GM10847 (cell line): Measurements from ENCODE around the gene FBN1.

Experiments
- POLR2A ChIP-seq: IDR thresholded peaks from 2 replicates; pipeline ENCODE4 v1.6.1; 2011; ENCODE audit not compliant: insufficient read length; ENCODE audit errors: extremely low read depth

The FBN1 gene

DNA sequence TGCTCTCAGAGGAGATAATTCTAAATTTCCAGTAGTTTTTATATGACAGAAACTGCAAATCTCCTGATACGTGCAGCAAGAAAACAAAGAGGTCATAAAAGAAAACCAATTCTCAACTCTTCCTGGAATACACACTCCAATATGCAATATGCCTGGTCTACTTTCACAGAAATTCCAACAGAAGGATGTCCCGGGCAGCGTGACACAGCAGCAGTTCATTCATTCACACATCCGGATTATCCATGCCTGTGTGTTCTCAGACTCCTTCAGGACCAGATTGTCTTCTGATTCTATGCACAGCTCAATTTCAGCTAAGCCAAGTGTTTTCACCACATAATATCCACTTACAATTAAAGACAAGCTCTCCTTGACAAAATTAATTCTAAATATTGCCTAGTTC is 64.3 kb downstream of the FBN1 start:
- no peak for TF ChIP-seq POLR2A

DNA sequence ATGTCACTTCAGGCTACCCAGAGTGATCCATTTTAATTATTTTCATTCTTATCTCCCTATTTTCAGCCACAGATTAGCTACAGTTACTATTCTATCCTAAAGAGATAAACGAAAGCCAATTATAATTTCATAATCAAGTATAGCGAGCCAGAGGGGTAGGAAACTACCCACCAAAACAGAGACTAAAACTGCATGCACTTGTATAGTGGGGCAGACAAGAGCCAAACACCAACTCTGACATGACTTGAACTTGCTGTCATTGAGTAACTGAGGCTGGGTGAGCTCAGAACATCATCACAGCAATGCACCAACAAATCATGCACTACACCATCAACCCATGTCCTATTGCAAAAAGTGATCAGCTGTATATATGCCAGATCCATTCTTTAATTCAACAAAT is 64.8 kb downstream of the FBN1 start:
- TF ChIP-seq POLR2A, result no peak

DNA sequence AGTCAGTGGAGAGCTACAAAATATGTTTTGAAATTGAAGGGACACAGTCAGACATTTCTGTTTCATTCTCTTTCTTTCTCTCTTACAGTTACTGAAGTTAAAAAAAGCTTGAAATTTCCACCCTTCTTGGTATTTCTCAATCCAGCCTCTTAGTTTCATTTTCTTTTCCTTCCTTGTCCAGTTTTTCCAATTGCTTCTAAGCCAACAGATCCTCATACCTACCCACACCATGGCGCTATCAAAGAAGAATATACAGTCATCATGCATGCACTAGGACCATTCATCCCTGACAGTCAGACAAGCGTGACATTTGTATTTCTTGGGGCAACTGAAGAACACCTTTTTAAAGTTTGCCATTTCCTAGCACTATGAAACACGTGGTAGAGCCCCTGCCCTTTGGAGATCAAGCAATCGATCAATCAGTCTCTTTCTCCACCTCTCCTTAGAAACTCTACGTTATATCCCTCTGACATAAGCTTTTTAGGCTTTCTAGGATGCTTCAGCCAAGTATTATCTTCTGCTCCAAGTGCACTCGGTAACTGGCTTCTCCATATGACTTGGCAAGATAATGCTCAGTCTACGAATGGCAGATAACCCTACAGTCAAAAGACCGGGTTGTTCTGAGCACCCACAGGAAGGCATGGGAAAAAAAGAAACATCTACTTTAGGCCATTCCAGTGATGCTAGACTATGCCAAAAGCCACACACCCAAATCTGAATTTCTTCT is 65.4 kb downstream of the FBN1 start:
- TF ChIP-seq POLR2A, result no peak

DNA sequence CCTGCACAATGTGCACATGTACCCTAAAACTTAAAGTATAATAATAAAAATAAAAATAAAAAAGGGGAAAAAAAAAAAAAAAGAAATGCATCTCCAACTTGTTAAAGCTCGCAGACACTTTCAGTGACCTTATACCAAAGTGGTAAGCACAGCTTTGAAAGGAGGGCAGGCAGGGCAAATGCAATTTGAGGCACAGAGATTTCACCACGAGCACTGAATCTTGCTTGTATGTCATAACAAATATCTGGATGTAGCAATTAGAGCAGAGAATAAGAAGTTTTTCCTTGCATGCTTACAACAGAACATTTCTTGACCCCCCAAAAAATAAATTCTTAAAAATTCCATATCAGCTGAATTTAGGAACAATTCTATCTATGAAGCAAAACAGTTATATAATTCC is 66.5 kb downstream of the FBN1 start:
- no peak for TF ChIP-seq POLR2A

DNA sequence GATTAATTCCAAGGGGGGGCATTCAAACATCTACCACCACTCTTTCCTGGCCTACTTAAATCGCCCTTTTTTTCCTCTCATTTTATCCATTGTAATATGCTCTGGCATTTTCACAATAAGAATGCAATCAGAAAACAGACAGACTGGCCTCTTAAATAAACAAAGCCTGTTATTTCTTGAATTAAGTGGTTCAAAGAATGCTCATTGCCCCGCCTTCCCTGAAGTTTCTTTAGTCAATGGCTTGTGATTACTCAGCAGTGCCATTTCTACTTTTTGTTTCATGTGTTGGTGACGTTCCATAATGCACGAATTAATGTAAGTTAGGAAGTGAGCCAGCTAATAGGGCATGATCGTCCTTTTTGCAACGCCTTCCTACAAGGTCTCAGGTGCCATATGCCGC is 68.0 kb downstream of the FBN1 start:
- no peak for TF ChIP-seq POLR2A

DNA sequence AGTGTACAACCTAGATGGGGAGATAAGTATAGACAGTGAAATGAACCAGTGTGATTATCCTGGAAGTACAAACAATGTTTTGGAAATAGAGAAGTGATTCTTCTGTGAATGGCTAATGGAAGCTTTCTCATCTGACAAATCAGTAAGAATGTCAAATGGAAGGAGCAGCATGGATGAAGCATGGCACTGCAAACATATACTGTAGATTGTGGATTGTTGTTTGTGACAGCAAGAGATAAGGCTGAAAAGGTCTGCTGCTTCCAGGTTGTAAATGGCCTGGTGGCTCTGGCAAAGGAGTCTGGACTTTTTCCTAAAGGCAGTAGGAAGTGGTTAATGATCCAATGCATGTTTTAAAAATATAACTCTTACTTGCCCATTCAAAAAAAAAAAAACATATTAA is 71.3 kb downstream of the FBN1 start:
- TF ChIP-seq POLR2A, result no peak

DNA sequence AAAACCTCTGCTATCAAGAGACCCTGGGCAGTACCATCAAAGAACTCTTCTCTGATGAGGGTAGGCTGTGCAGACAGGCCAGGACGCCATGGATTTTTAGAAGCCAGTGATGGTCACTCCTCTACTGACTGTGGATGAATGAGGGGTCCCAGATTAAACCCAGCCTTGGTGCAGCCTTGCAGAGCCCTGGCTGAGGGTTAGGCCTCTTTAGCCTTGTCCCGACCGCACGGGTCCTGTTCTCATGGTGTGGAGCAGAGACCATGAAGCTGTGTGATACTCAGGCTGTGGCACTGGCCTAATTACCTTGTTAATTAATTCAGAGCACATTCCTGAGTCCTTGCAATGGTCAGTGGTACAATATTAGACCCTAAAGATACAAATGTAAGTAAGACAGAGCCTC is 71.7 kb downstream of the FBN1 start:
- no peak for TF ChIP-seq POLR2A

DNA sequence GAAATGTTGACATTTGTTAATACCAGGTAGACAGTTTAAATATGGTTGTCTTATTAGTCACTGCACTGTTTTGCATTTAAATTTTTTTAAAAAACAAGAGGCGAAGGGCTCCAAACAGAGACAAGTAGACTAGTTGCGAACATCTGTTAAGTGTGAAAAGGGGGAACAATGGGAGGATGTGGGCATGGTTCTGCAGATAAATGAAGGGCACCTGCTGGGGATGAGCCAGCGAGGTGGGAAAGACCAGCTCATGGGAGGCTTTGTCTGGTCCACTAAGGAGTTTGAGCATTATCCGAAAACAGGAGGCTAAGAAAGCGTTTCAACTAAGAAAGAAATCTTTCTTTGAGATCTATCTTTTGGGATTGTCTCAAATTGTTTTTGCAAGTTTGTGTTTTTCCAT is 72.7 kb downstream of the FBN1 start:
- no peak for TF ChIP-seq POLR2A

DNA sequence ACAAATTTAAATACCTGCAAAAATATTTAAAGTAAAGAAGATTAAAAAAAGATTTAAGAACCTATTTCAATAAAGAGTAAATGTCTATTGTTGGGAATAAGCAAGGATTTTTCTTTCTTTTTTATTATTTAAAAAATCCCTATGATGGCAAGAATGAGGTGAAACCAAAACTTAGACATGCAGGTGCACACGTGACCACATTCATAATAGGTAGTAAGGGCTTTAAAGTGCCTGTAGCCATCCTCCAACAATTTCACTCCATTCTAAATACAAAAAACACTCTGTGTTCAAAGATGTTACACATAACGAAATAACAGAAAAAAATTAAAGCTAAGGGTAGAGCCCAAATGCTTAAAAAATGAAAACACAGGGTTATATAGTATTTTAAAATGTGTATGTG is 74.0 kb downstream of the FBN1 start:
- no peak for TF ChIP-seq POLR2A

DNA sequence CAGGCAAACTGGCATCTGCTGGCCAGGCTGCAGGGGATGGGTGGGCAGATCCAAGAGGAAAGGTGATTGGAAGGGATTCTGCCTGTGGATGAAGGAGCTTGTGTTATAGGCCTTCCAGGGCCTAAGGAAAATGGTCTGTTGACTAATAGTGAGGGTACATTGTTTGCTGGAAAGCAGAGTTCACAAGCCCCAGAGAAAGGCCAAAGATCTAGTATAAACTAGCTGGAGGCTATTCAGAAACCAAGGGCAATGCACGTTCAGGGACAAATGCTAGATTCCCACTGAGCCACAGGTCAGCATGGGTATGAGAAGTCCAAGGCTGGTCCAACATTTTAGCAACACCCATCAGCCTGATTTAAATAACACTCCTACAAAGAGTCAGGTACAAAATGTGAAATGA is 74.7 kb downstream of the FBN1 start:
- TF ChIP-seq POLR2A, result no peak

DNA sequence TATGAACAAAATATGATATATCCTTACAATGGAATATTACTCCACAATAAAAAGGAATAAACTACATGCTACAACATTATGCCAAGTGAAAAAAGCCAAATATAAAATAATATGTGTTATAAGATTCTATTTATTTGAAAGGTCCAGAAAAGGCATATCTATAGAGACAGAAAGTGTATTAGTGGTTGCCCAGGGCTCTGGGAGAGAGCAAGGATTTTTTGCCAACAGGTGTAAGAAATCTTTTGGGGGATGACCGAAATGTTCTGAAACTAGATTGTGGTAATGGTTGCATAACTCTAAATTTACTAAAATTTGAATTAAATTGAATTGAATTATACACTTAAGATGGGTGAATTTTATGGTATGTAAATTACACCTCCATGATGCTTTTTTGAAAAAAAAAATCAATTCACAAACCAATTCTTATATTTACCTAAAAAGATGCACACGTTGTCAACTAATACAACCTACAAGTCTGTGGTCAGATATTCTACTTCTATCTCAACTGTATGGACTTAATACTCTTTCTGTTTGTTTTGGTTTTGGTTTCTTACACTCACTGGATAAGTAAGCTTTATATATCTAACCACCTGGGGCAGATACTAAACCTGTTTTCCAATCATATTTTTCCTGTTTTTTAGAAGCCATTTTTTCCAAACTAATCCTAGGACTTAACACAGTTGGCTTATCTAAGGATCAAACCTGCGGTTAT is 75.8 kb downstream of the FBN1 start:
- no peak for TF ChIP-seq POLR2A

DNA sequence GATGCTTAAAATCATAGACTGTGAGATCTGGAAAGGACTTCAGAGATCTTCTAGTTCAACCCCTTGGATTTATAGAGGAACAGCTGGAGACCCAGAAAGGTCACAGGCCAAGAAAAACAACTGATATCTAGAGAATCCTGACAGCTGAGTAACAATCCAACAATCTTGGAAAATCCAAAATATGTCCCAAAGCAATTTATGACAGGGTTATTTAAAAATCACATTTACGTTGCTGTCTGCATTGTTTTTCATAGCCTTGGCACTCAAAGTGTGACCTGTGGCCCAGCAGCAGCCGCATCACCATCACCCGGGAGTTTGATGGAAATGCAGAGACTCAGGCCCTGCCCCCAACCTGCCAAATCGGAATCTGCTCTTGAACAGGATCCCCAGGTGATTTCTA is 78.8 kb downstream of the FBN1 start:
- TF ChIP-seq POLR2A, result no peak

DNA sequence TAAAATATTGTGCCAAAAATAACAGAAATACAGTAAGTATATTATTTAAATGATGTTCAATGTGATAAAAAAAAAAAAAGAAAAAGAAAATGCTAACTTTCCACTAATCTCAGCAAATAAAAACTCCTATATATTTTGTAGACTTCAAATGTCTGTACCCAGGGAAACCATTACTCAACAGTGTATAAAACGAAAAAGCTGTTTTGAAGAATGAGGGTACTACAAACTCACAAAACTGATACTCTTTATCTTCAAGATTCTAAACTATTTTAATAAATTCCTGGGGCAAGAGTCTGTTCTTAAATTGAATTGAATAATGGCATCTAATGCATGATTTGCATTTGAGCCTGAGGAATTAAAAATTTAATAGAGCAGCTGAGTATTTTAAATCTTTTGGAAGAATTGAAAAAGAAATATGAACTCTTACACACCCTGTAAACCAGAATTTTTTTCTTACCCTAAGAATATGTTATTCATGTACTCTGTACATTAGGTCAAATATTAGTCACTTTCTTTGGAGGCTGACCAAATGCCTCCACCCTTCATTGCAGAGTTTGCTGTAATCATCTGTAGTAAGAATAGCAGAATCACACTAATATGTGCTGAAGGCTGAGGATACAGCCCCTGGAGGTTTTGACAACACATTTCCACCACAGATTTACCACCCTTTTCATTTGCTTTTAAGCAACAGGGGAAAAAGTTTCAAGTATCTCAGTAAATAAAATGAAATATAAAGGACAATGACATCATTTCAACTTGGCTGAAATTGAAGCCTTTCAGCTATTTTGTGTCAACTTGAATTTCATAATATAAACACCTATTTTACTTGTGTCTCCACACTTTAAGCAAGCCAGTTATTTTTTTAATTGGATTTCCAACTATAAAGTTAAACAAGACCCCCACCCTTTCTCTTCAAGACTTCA is 79.7 kb downstream of the FBN1 start:
- no peak for TF ChIP-seq POLR2A

DNA sequence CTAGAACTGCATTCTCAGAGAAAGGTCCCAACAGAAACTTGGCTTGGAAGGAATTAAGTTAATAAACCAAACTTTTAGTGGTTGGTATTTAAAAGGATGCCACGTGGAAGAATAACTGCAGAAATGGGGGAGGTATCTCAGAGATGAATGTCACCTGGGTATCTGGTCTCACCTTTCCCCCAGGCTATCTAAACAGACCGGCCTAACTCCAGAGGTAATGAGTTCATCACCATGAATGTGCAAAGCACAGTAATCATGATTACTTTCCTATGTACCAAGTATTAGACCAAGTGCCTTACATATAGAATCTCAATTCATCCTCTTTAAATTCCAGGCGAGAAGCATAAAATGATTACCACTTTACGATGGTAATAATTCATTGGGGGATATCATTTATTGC is 80.8 kb downstream of the FBN1 start:
- no peak for TF ChIP-seq POLR2A

DNA sequence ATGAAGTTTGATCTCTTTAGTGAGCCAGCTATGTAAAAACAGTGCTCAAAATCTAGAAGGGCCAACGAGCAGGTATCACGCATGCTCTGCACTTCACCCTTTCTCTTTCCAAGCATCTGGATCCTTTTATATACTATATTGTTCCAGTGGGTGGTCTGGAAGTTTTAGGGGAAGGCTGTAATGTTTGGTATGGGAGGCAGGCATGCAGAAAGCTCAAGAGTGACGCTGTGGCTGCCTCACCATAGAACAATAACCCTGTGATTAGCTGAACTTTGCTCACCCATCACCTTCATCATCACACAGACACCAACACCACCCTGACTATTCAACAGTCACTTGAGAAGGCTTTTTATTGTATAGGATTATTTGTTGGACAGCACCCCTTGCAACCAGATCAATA is 81.6 kb downstream of the FBN1 start:
- no peak for TF ChIP-seq POLR2A

DNA sequence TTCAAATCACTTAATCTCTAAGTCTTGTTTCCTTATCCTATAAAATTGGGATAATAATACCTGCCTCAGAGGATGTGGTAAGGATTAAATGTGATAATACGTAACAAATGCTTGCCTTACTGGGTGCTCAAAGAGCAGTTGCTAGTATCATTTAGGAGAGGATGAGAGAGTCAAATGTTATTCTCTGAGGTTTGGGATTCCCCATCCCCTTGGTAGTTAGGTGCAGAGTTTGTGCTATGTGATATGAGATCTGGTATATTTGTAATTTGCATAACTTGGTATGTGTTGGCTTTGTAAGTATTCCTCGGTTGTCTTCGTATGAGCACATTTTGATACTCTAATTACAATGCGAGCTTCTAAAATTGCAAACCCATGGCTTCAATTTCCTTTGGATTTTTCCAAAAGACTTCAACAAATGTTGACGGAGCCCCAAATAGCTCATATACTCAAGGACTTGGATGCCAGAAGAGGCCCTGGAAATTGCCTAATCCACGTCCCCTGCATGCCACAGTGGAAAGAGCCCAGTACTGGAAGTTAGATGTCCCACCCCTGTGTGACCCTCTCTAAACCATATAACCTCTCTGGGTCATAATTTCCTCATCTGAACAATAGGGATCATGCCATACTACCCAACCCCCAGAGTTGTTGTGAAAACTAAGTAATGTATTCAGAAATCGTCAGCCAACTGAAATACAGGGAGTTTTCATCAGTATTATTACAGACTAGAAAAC is 85.0 kb downstream of the FBN1 start:
- TF ChIP-seq POLR2A, result no peak

DNA sequence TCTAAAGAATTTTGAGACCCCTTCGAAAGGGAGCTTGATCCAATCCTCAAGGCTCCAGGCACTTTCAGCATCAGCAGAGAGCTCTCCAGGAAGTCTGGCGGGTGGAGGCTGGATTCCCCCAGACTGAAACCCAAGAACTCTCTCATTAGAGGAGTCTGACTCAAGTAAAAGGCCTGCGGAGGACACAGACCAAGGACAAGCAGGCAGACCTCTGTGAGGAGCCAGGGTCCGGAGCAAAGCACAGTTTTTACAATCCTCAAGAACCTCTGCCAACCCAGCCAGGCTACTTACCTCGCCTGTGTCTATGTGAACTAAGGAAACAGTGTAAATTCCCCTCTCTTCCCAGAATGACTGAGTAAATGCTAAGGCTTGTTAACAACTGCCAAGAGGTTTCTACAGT is 86.2 kb downstream of the FBN1 start:
- no peak for TF ChIP-seq POLR2A
